ENCODE measurements around the gene PNPLA5. TPM values are rescaled to one million over a fixed set of nuclear protein-coding genes. Genes with fewer than 3 reads are reported as not detected.

The PNPLA5 gene
- polyA plus RNA-seq, 1 donor (not counting 4 experiments of a cell fraction or from before 2014, with no cell fraction given): not detected

GRCh38 chr22:43839781-43840180 lies 52.0 kb downstream of the PNPLA5 start:
- Histone ChIP-seq H3K9me3 (ENCODE audit: control insufficient read depth, low read depth, low read length) (no peaks in the 10 kb centered on the region), H3K4me3 (ENCODE audit: control insufficient read depth in 2 of 3, extremely low read depth in 1 of 3, insufficient read depth in 2 of 3, low read depth in 1 of 3, low read length in 3 of 3) (no peak overlapping the region), H3K27ac (ENCODE audit: control insufficient read depth, insufficient read depth, low read length) (no peak overlapping the region), H3K27me3 (ENCODE audit: control insufficient read depth, extremely low read depth, insufficient read depth, low read length) (no peaks in the 10 kb centered on the region), H2AFZ (ENCODE audit: control insufficient read depth, low read length) (no peak overlapping the region), H3K36me3 (ENCODE audit: control insufficient read depth in 2 of 2, extremely low read depth in 1 of 2, insufficient read depth in 2 of 2, low read length in 2 of 2) (no peaks in the 10 kb centered on the region), H4K20me1 (ENCODE audit: control insufficient read depth, extremely low read depth, insufficient read depth, low read length) (no peaks in the 10 kb centered on the region), H3K9ac (ENCODE audit: control insufficient read depth, extremely low read depth, insufficient read depth, low read length) (no peak overlapping the region), H3K79me2 (ENCODE audit: control insufficient read depth, insufficient read depth, low read length) (no peaks in the 10 kb centered on the region), H3K4me2 (ENCODE audit: control insufficient read depth, extremely low read depth, insufficient read depth, low read depth, low read length) (no peak overlapping the region), H3K4me1 (ENCODE audit: control insufficient read depth, extremely low read depth, insufficient read depth, low read length) (no peaks in the 10 kb centered on the region), H3K9me1 (ENCODE audit: control insufficient read depth, extremely low read depth, insufficient read depth, low read length) (no peaks in the 10 kb centered on the region)
- DNase-seq (ENCODE audit: low read depth, low spot score) (no peak), FAIRE-seq (no peak)
- no peak for TF ChIP-seq EZH2 (IDR thresholded peaks at IDR 0.05; ENCODE audit: low read length)
- no peak for TF ChIP-seq CTCF (optimal IDR thresholded peaks at IDR 0.05 in 1 of 3, IDR thresholded peaks at IDR 0.05 in 1 of 3, conservative IDR thresholded peaks at IDR 0.05 in 1 of 3; ENCODE audit: extremely low read depth in 1 of 3, insufficient read depth in 2 of 3, low read length in 3 of 3)
- dilution Hi-C loops (cut with MboI; ENCODE audit: extremely low pct_ligation_motif_present, low sequenced_read_pairs): no loop called here

GRCh38 chr22:43838571-43839307 lies 53.1 kb downstream of the PNPLA5 start:
- H3K4me1 ChIP-seq (ENCODE audit: control insufficient read depth, extremely low read depth, insufficient read depth, low read length): no peaks in the 10 kb centered on the region
- no peak overlapping the region for H3K4me3 ChIP-seq (ENCODE audit: control insufficient read depth in 2 of 3, extremely low read depth in 1 of 3, insufficient read depth in 2 of 3, low read depth in 1 of 3, low read length in 3 of 3)
- no peak overlapping the region for H2AFZ ChIP-seq (ENCODE audit: control insufficient read depth, low read length)
- DNase-seq (ENCODE audit: low read depth, low spot score): no peak
- H4K20me1 ChIP-seq (ENCODE audit: control insufficient read depth, extremely low read depth, insufficient read depth, low read length): no peaks in the 10 kb centered on the region
- no peak for FAIRE-seq
- no peak overlapping the region for H3K27ac ChIP-seq (ENCODE audit: control insufficient read depth, insufficient read depth, low read length)
- dilution Hi-C loops (cut with MboI; ENCODE audit: extremely low pct_ligation_motif_present, low sequenced_read_pairs): no loop called here
- TF ChIP-seq EZH2 (IDR thresholded peaks at IDR 0.05; ENCODE audit: low read length): no peak
- no peak for TF ChIP-seq CTCF (optimal IDR thresholded peaks at IDR 0.05 in 1 of 3, IDR thresholded peaks at IDR 0.05 in 1 of 3, conservative IDR thresholded peaks at IDR 0.05 in 1 of 3; ENCODE audit: extremely low read depth in 1 of 3, insufficient read depth in 2 of 3, low read length in 3 of 3)
- H3K79me2 ChIP-seq (ENCODE audit: control insufficient read depth, insufficient read depth, low read length): no peaks in the 10 kb centered on the region
- no peaks in the 10 kb centered on the region for H3K9me3 ChIP-seq (ENCODE audit: control insufficient read depth, low read depth, low read length)
- no peak overlapping the region for H3K4me2 ChIP-seq (ENCODE audit: control insufficient read depth, extremely low read depth, insufficient read depth, low read depth, low read length)
- no peak overlapping the region for H3K9ac ChIP-seq (ENCODE audit: control insufficient read depth, extremely low read depth, insufficient read depth, low read length)
- H3K27me3 ChIP-seq (ENCODE audit: control insufficient read depth, extremely low read depth, insufficient read depth, low read length): no peaks in the 10 kb centered on the region
- no peaks in the 10 kb centered on the region for H3K36me3 ChIP-seq (ENCODE audit: control insufficient read depth in 2 of 2, extremely low read depth in 1 of 2, insufficient read depth in 2 of 2, low read length in 2 of 2)
- no peaks in the 10 kb centered on the region for H3K9me1 ChIP-seq (ENCODE audit: control insufficient read depth, extremely low read depth, insufficient read depth, low read length)
